ENCODE results near the gene TRAF1.

Gene TRAF1

DNA sequence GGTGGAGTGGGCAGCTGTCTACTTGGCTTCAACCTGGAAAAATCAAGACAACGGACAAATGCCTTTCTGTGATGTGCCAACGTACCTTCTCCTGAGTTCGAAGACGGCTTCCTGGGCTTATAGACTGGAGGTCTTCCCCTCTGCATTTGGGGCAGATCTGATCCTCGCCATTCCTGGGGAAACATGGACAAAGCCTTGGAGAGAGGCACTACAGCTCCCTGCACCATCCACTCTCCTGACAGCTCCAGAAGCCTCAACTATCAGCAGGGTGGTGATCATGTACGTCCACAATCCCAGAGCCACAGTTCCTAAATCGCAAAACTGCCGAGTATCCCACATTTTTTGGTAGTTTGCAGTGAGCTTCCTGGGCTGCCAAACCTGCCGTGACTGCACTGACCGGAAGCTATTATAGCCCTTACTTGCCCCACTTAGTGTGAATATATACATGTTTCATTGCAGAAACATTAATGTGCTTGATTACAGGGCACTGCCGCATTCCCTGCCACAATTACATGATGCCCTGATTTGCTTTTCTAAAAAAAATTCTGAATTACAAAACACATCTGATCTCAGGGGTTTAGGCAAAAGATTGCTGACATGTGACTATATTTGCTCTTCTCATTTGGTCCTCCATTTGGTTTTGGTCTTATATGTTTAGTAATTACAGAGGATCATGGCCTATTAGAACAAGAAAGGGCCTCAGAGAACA lies 2.8 kb downstream of the TRAF1 start:
- DNase-seq (ENCODE audit: low read depth) = no peak

DNA sequence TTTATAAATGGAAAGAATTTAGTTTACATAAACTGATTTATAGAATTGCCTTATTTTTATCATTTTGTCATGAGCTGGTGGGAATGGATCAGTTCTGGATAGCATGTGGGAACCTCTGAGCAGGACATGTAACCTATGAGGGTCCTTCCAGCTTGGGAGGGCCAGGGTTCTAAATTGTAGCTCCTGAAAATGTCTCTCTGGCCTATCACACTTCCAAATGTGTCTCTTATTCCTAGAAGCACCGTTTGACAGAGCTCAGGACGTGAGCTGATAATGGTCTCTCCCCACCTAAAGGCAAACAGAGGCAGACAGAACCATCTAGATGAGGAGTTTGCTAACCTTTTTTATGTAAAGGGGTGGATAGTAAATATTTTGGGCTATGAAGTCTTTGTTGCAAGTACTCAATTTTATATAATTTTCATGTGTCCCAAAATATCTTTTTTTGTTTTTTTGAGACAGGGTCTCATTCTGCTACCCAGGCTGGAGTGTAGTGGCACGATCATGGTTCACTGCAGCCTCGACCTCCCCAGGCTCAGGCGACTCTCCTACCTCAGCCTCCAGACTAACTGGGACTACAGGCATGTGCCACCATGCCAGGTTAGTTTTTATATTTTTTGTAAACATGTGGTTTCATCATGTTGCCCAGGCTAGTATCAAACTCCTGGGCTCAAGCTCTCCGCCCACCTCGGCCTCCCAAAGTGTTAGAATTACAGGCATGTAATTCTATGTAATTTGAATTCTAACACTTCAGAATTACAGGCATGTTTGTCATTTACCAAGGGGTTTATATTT lies 4.0 kb downstream of the TRAF1 start:
- no peak for DNase-seq (ENCODE audit: low read depth)

DNA sequence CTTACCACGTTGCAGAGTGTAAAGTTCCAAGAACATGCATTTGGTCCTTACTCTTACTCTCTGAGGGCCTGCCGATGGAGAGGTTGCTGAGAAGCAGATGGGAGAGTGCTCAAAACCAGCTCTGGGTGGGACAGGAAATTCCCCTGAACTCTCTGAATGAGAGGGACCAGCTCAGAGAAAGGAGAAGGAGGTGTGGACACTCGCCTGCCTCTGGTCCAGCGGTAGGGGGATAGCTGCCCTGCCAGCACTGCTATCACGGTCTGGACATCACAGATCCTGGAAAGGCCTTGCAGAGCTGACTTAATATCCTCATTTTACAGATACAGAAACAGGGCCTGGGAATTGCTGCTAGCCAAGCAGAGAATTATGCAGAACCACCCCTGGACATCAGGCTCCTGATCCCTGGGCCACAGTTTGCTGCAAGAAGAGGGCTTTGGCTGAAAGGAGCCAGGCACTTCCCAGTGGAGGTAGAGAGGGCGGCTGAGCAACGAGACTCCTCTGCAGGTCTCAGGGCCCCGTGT lies 4.9 kb downstream of the TRAF1 start:
- no peak for DNase-seq (ENCODE audit: low read depth)

DNA sequence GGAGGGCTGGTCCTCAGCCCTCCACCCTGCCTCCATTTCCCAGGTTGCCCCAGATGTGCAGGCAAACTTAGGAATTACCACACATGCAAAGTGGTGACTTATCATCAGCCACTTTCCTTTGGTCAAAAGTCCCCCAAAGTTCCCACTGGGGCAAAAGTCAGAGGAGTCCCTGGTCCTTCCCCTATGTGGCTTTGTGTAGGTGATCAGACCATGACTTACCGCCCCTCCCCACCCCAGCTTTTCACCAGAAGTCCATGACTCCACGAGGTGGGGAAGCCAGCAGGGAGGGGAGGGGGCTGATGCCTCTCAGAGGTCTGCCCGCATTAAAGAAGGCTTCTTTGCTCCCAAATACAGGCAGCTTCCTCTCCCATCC lies 5.8 kb downstream of the TRAF1 start:
- DNase-seq (ENCODE audit: low read depth) = no peak

DNA sequence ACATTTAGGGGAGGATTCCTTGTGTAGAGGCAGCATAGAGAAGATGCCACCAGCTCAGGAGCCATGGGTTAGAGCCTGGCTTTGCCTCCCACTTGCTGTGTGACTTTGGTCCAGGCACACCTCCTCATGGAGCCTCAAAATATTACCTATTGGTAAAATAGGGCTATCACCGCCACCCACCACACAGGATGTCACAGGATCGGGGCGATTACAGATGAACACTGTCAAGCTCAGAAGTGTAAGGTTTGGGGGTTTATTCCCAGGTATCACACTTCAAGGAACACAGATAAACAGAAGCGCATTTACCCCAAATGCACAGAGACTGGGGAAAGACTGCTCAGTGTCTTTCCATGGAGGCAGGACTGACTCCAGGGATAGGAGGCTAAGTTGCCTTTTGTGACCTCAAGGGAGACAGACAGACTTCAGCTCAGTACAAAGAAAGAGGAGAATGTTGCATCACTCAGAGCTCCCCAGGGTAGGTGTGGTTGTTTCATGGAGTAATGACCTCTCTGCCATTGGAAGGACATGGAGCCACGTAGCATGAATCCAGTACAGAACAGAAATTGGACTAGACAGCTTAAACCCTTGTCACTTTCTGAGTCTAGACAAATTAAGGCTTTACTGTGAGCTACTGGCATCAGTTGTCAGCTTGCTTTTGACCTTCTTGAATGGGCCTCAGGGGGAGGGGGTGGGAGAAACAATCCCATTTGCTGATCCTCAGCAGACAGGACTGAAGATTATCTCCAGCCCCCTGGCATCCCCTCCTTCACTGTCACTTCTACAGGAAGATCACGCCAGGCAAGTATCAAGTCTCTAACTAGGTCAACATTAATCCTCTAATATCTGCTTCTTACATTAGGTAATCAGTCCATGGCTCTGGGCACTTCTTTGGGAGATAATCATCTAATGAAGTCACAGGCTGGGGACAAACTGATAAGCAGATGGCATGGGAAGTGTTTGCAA lies 6.5 kb downstream of the TRAF1 start:
- DNase-seq (ENCODE audit: low read depth) = peak; percentile 36

DNA sequence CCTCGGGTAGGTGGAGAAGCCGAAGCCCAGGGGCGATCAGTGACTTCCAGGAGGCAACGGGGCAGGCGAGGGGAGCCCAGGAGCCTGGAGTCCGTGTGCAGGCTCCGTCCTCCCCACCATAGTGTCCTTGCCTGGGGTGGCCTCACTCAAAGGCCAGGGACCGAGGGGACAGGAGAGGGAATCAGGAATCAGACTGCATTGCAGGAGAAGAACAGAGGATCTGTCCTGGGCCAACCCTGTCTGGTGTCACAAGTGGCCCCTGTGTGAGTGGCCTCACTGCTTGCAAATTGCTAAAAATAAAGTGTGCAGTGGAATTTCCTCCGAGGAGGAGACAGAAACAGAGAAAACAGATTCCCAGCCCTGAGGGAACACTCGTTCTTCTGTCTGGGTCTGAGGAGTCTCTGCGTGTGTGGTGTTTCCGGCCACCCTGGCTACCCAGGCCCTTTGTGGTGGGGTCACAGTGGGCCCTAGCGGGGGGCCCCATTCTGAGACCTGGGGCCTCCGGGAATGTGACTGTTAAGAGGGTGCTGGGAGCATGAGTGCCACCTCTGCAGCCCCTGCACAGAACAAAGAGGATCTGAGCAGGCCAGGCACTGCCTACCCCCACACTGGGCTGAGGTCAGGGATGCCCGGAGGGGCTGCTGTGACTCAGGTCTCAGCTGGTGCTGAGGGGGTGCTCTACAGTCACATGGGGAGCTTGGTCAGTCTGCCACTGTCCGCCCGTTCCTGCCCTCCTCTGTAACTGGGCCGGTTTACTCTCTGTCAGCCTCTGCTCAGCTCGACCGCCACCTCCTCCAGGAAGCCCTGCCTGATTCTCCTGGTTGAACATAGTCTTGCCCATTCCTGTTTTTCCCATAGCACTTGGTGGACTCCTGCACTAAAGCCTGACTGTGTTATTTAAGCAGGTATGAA lies 7.4 kb downstream of the TRAF1 start:
- peak; percentile 43 for DNase-seq (ENCODE audit: low read depth)

DNA sequence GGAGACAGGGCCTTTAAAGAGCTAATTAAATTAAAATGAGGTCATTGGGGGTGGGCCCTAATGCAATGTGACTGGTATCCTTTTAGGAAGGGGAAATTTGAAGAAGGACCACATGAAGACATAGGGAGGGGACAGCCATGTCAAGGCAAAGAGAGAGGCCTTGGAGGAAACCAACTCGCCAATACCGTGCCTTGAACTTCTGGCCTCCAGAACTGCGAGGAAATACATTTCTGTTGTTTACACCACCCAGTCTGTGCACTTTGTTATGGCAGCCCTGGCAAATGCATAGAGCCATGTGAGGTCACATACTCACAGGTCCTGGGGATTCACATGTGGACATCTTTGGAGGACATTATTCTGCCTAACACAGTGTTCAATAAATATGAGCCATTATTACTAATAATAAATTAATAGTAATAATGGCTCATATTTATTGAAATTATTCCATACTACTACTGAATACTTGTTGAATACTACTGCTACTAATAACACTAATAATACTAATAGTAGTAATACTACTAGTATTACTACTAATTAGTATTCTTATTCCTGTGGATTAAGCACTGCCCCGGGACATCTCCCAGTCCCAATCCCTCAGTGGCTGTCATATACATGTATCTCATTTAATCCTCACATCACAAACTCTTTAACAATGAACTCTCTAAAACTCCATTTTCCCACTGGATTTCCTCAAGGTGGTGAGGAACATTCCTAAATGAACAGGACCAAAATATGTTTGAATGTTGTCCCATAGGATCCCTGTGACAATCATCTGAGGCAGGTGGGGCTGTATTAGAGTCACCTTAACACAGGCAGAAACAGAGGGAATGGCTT lies 8.4 kb downstream of the TRAF1 start:
- no peak for DNase-seq (ENCODE audit: low read depth)

DNA sequence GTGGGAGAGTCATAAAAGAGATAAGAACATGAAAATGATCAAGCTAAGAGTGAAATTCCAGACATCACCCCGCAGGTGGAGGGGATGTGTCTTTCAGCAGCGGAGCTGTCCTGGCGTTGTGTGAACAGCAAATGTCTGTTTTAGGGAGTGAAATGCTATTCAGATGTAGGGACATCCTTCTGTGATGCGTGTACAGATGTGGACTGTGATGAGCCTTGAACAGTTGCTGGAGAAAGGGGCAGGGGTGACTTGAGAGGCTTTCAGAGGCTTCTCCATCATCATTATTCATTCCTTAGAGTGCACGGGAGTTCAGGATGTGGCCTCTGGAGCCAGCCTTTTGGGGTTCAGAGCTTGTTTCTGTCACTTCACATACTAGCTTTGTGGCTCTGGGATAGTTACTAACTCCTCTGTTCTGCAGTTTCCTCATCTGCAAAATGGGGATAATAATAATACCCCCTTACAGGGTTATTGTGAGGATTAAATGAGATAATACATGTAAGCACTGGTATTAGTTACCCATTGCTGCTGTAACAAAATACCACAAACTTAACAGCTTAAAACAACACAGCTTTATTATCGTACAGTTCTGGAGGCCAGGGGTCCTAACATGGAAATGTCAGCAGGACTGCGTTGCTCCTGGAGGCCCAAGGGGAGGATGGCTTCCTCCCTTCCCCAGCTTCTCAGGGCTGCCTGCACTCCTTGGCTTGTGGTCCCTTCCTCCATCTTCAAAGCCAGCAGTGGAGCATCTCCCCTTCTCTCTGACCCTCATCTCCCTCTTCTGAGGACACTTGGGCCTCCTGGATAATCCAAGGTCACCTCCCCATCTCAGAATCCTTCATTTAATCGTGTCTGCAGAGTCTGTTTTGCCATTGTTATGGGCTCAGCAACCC lies 9.4 kb downstream of the TRAF1 start:
- no peak for DNase-seq (ENCODE audit: low read depth)

DNA sequence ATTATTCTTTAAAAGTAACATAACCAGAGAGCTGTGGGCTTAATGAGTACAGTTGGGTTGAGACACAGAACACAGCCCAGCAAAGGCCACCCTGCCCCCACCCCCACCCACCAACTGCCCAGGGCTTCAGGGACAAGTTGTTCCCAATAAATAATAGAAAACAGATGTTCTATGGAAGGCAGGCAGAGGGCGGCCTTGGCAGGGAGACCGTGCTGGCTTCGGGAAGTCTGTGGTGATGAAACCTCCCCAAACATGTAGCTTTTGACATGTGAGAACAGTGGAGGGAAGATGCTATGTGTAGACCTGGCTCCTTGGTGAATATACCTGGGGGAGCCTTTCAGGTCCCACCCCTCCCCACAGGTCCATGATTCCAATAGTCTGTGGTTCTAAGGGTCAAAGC lies 10.0 kb downstream of the TRAF1 start:
- peak; percentile 96 for DNase-seq (ENCODE audit: low read depth)

DNA sequence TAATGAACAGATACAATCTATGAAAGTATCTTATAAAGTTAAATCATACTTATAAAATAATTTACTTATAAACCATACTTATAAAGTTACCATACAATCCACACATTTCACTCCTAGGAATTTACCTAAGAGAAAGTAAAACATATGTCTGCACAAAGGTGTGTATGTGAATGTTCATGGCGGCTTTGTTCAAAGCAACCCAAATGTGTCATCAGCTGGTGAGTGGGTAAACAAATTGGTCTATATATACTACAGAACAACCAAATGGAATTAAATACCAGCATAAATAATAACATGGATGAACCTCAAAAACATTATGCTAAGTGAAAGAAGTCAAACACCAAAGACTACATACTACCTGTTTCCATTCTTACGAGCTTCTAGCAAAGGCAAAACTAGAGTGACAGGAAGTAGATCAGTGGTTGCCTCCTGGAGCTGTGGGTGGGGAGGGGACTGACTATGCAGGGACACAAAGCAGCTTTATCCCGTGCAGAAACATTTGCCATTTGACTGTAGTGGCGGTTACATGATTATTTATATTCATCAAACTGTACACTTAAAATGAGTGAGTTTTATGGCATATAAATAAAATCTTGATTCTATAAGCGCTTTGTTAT lies 10.6 kb downstream of the TRAF1 start:
- DNase-seq (ENCODE audit: low read depth) = no peak

DNA sequence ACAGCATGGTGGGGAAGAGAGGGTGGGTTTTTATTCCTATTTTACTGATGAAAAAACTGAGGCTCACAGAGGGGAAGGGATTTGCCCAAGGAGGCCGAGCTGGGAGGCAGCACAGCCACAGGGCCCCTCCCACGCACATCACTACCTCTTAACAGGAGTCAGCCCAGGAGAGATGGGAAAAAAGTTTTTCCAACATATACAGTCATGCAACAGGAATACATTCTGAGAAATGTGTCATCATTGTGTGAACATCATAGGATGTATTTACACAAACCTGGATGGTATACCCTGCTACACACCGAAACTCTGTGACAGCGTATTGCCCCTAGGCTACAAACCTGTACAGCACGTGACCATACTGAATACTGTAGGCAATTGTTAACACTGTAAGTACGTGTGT lies 11.6 kb downstream of the TRAF1 start:
- DNase-seq (ENCODE audit: low read depth) = peak; percentile 17

DNA sequence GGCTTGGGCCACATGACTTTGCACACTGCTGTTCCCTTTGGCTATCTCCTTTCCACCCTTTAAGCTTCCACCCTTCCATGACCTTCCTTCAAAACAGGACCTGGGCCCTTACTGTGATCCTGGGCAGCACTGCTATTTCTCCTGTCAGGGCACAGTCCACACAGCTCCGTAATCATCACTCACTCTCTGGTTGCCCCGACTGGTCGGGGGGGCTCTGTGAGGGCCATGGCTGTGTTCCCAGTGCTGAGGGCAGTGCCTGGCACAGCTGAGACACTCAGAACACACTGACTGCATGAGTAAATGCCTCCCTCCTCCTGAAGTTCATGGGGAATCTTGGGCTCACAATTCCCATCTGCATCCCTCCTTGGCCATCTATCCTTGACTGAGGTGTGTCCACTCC lies 12.2 kb downstream of the TRAF1 start:
- DNase-seq (ENCODE audit: low read depth) = no peak

DNA sequence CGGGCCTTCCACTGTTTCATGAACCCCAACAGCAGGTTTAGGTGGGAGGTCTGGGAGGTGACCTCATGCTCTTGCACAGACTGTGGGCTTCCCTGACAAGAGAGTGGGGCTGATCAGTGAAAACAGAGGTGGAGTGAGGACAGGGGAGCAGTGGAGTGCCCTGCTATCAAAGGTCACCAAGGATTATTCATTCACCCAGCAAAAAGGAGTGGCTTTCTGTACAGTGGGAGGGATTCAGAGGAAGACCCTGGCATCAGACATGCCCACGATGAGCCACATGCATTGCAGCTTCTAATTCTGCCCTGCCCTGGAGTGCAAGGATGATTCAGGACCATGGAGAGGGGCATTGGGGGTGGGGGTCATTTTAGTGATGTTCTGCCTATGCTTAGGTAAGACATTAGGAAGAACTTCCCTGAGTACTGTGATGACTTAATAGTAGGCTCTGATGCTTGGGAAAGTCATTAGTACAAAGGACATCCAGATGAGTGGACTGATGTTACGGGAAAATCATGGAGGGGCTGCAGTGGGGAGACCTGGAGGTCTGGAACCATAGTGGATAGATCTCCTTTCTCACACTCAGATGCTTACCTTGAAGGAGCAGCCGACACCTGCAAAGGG lies 12.8 kb downstream of the TRAF1 start:
- no peak for DNase-seq (ENCODE audit: low read depth)

DNA sequence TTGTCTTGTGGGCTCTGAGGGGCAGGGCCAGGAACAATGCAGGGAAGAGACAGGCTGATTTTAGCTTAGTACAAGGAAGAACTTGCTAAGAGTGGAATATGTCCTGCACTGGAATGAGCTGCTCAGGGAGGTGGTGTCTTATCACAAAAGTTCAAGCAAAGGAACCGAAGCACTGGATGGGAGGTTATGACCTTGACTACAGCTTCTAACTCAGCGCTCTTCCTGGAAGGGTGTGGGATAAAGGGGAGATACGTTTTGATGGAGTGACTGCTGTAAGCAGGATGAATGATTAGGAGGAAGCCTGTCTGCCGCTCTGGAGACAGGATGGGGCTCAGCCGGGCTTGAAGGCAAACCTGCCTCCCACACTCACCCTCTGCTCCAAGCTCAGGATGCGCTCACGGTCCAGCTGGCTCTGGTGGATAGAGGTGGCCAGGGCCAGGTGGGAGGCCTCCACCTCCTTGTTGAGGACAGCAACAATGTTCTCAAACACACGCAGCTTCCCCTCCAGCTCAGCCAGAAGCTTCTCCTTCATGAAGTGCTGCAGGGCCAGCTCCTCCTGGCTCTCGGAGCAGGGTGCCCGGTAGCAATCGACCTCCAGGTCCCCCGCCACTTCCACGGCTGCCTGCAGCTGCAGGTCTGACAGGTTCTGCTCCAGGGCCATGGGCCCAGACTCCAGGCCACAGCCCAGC lies 13.5 kb downstream of the TRAF1 start:
- no peak for DNase-seq (ENCODE audit: low read depth)

DNA sequence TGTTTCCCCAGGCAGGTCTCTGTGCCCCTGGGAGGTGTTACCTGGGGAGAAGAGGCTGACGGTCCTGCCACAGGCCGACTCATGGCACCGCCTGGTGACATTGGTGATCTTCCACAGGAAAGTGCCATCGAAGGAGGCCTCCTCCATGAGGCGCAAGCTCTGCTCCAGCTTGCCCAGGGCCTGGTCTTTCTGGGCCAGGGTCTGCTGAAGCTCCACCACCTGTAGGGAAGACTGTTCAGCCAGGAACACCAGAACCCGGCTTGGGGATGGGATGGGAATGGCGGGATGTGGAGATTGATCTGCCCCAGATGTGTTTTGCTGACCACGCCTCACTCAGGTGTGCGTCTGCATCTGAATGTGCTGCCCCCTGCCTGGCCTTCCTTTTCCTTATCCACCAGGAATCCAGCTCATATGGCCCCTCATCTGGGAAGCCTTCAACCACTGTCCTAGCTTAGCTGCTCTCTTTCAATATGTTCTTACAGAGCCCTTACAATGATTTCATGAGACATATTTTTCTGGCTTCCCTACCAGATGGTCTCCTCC lies 15.2 kb downstream of the TRAF1 start:
- no peak for DNase-seq (ENCODE audit: low read depth)

DNA sequence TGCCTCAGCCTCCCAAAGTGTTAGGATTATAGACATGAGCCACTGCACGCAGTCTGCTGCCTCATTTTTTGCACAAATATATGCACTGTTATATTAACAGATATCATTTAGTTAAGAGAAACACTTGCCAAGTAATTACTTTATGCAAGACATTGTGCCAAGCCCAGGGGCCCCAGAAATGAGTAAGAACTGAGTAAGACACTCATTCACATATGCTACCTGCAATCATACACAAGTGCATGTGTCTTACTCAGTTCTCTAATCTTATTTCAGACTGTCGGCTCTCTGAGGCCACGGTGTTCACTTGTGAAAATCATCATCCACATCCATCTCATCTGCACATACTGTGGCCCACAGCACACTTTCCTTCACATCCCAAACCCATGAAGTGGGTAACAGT lies 16.0 kb downstream of the TRAF1 start:
- DNase-seq (ENCODE audit: low read depth) = no peak

DNA sequence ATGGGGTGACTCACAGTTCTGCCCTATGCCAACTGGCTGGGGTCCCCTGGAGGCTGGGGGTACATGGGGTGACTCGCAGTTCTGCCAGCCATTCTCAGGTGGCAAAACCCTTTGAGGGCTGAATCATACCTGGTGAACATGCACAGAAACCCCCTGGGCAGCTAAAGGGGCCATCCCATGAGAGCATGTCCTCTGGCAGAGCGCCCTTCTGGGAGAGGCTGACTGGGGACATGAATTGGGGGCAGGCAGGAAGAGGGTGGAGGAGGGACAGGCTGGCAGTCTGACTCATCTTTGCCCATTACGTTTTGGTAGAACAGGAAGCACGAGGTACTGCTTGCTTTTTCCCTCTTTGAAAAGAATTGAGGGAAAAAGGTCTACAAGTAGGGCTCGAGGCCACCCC lies 16.7 kb downstream of the TRAF1 start:
- no peak for DNase-seq (ENCODE audit: low read depth)

Data from fibroblast of gingiva (primary cell).